HUES64 (cell line): ENCODE measurements around the gene TACC2.

Source experiments
- H3K27ac ChIP-seq: 2 replicates; pipeline ENCODE4 v1.7.0; 2013; ENCODE audit warnings: low read depth, low read length, inconsistent platforms
- H3K27me3 ChIP-seq: 2 replicates; pipeline ENCODE4 v1.6.1; 2013; ENCODE audit warnings: mild to moderate bottlenecking, low read length; ENCODE audit not compliant: insufficient read depth
- H3K36me3 ChIP-seq: 2 replicates; pipeline ENCODE4 v1.6.1; 2013; ENCODE audit warnings: mild to moderate bottlenecking, low read length; ENCODE audit not compliant: insufficient read depth
- H3K4me1 ChIP-seq: 2 replicates; pipeline ENCODE4 v1.6.1; 2013; ENCODE audit warnings: mild to moderate bottlenecking, low read length, moderate library complexity; ENCODE audit not compliant: insufficient read depth
- H3K4me3 ChIP-seq: 2 replicates; pipeline ENCODE4 v1.5.1; 2013; ENCODE audit warnings: mild to moderate bottlenecking, low read length, moderate library complexity
- H3K9ac ChIP-seq: 2 replicates; pipeline ENCODE4 v1.6.1; 2013; ENCODE audit warnings: mild to moderate bottlenecking, low read depth, low read length
- H3K9me3 ChIP-seq: 2 replicates; pipeline ENCODE4 v1.6.1; 2013; ENCODE audit warnings: low read depth, low read length; ENCODE audit not compliant: insufficient read depth
- WGBS: fragments of 150-250, 120-280 bp; methylation state at CpG from one replicate; pipeline ENCODE4 v1.1.7; 2013; ENCODE audit warnings: missing lambda C conversion rate; 5-methylcytosine and 5-hydroxymethylcytosine counted together

The TACC2 gene

GRCh38 chr10:122290334-122290733 is 301.4 kb downstream of the TACC2 start:
- no peaks in the 10 kb centered on the region for H3K27me3 ChIP-seq
- peaks cover 14% of the 10 kb centered on the region for H3K4me1 ChIP-seq
- no peak overlapping the region for H3K9ac ChIP-seq
- H3K9me3 ChIP-seq = no peaks in the 10 kb centered on the region
- H3K4me3 ChIP-seq = no peak overlapping the region
- WGBS = 94% methylated on average over 7 of the region's 7 CpGs
- H3K27ac ChIP-seq = no peak overlapping the region
- no peaks in the 10 kb centered on the region for H3K36me3 ChIP-seq

- H3K27ac ChIP-seq = no peak overlapping the region
- no peak overlapping the region for H3K4me3 ChIP-seq
- no peaks in the 10 kb centered on the region for H3K9me3 ChIP-seq
- H3K4me1 ChIP-seq = peaks cover 14% of the 10 kb centered on the region
- no peaks in the 10 kb centered on the region for H3K27me3 ChIP-seq
- WGBS = 90% methylated on average over 13 of the region's 13 CpGs
- H3K9ac ChIP-seq = no peak overlapping the region
- H3K36me3 ChIP-seq = no peaks in the 10 kb centered on the region
Measured at GRCh38 chr10:122290833-122291532, 302.0 kb downstream of the TACC2 start.

GRCh38 chr10:122291739-122292138 is 302.8 kb downstream of the TACC2 start:
- Histone ChIP-seq H3K9ac (no peak overlapping the region), H3K4me3 (no peak overlapping the region), H3K9me3 (no peaks in the 10 kb centered on the region), H3K36me3 (no peaks in the 10 kb centered on the region), H3K4me1 (peaks cover 12% of the 10 kb centered on the region), H3K27ac (no peak overlapping the region), H3K27me3 (no peaks in the 10 kb centered on the region)
- 94% methylated on average over 5 of the region's 5 CpGs for WGBS

DNA sequence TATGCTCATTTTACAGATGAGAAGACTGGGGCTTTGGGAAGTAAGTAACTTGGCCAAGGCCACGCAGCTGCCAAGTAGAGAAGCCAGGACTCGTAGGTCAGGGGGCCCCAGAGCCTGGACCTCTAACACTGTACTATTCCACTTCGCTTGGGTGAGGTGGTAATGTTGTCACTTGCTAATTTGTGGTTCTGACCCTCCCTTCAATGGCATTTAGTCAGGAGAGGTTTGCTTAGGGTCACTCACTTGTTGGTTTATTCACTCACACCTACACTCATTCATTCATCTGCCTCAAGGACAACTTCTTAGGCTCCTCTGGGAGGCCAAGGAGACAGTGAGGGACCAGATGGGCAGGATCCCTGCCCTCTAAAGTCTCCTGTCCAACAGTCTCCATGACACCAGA is 303.4 kb downstream of the TACC2 start:
- Histone ChIP-seq H3K4me1 (peaks cover 7% of the 10 kb centered on the region), H3K4me3 (no peak overlapping the region), H3K36me3 (no peaks in the 10 kb centered on the region), H3K27me3 (no peaks in the 10 kb centered on the region), H3K9me3 (no peaks in the 10 kb centered on the region), H3K9ac (no peak overlapping the region), H3K27ac (no peak overlapping the region)
- 79% methylated on average over 3 of the region's 3 CpGs for WGBS

DNA sequence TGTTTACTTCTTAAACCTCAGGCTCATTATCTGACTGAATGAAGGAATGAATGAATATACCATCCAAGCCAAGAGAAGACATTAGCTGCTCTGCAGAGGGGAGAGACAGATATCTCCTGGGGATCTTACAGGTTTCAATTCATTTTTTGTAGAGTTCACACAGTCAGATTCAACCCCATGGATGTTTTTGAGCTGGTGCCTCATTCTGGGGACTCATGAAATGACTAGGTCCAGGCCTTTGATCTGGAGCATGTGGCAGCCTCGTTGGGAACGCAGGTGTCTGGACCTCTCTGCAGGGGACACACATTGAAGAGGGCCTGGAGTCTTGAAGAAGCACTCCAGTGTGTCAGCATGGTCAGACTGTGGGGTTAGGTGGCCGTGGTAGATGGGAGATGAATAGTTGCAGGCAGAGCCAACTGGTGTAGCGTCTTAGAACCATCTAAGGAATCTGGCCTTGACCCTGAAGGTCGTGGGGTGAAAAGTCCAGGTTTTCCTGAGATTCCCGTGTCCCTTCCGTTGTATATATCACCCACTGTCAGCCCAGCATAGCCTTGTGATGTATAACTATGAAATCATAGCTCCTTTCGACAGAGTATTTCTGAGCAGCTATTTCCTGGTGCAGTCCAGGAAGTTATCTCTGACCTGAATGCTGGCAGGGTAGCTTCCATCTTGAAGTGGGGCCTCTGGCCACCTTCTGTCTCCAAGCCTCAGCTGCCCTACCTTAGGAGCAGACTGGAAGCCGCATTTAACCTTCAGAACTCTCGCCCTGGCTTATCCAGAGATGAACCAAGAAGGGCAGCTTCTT is 304.4 kb downstream of the TACC2 start:
- Histone ChIP-seq H3K27me3 (no peaks in the 10 kb centered on the region), H3K4me1 (peaks cover 5% of the 10 kb centered on the region; the same call in 1 of the 2 replicates), H3K36me3 (no peaks in the 10 kb centered on the region), H3K9me3 (no peaks in the 10 kb centered on the region), H3K27ac (no peak overlapping the region), H3K4me3 (no peak overlapping the region), H3K9ac (no peak overlapping the region)
- WGBS = 92% methylated on average over 10 of the region's 10 CpGs

DNA sequence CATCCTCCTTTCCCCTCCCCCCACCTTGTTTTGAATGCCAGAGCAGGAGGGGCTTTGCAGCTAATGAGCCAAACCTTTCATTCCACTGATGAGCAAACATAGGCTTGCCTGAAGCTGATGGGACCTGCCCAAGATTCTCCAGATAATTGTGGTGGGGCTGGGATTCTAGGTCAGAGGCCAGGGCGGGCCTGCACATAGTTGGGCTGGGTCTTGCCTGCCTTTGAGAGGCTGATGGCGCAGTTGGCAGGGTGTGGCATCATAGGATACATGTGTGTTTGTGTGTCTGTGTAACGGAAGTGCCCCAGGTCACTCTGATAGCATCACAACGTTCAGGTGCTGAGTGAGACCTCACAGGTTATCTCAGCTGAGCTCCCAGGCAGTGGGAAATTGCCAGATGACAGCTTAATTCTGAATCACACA is 305.0 kb downstream of the TACC2 start:
- H3K27ac ChIP-seq = no peak overlapping the region
- H3K9ac ChIP-seq = no peak overlapping the region
- no peaks in the 10 kb centered on the region for H3K27me3 ChIP-seq
- no peaks in the 10 kb centered on the region for H3K36me3 ChIP-seq
- peaks cover 5% of the 10 kb centered on the region; the same call in 1 of the 2 replicates for H3K4me1 ChIP-seq
- WGBS = 88% methylated on average over 4 of the region's 4 CpGs
- H3K4me3 ChIP-seq = no peak overlapping the region
- no peaks in the 10 kb centered on the region for H3K9me3 ChIP-seq

DNA sequence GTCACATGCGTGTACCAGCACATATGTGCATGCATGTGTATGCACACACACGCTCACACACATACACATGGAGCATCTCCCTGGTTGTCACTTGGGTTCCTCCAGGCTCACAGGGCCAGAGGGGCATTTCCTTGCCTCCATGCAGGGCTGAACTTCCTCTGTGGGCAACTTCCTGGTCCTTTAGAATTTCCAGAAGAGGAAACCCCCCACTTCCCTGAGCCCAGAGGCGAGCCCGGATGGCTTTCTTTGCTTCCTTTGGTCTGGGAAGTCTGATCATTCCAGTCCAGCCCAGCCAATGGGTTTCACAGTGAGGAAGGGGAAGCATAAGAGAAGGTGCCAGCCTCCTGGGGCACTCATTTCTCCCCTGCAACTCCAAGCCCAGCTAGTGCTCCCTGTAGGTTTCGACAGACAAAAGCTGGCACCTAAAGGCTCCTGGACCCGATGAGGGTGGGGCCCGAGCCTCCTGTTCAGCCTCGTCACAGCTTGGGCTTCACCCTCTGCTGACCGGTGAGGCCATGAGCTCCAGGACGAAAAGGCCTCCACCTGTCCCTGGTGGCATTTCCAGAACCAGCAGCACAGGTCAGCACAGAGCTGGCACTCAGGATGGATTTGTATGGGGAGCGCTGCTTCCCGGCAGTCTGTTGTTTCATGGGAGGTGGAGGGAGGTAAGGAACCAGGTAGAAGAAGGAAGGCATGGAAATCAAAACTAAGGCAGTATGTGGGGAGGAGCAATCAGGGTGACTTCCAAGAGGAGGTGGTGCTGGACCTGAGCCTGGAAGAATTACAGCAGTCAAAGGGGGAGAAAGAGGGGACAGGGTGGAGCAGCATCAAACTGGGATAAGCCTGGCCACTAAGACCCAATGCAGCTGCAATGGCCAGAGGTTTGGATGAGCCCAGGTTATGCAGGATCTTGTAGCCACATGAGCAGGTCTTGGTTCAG is 305.8 kb downstream of the TACC2 start:
- no peak overlapping the region for H3K27ac ChIP-seq
- no peak overlapping the region for H3K4me3 ChIP-seq
- no peak overlapping the region for H3K9ac ChIP-seq
- no peaks in the 10 kb centered on the region for H3K36me3 ChIP-seq
- no peaks in the 10 kb centered on the region for H3K27me3 ChIP-seq
- WGBS = 93% methylated on average over 12 of the region's 12 CpGs
- H3K4me1 ChIP-seq = peaks cover 5% of the 10 kb centered on the region; the same call in 1 of the 2 replicates
- no peaks in the 10 kb centered on the region for H3K9me3 ChIP-seq

- WGBS = 91% methylated on average over 4 of the region's 4 CpGs
Measured at GRCh38 chr10:122295451-122295809, 306.5 kb downstream of the TACC2 start.

DNA sequence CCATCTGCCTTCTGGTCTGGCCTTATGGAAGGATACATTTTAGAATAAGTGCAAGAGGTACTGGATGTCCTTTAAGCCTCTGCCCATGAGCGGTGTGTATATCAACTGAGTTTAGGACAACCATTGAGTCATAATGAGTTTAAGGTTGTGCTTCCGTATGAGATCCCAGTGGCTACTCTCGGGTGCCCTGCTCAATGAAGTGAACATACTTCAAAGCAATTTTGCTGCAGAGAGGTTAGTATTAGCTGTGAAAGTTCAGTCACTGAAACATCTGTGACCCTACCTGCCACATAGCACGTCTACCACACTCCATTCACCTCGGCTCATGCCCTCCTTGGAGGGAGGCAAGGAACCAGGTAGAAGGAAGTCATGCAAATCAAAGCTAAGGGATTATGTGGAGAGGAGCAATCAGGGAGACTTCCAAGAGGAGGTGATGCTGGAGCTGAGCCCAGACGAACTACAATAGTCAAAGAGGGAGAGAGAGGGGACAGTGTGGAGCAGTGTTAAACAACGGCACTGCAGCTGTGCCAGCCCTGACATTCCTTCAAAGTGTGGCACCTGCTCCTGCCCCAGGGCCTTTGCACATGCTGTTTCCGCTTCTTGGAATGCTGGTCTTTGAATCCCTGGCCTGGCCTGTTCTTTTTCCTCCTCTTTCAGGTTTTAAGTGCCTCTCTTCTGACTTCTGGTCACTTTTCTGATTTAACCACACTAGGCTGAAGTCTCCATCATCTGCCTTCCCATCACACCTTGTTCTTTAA is 307.6 kb downstream of the TACC2 start:
- Histone ChIP-seq H3K27me3 (no peaks in the 10 kb centered on the region), H3K9me3 (no peaks in the 10 kb centered on the region), H3K4me3 (no peak overlapping the region)

More at GRCh38 chr10:122295451-122295809, 306.5 kb downstream of the TACC2 start:
- H3K9me3 ChIP-seq = no peaks in the 10 kb centered on the region
- H3K27me3 ChIP-seq = no peaks in the 10 kb centered on the region
- no peak overlapping the region for H3K9ac ChIP-seq
- no peak overlapping the region for H3K27ac ChIP-seq
- H3K4me3 ChIP-seq = no peak overlapping the region
- H3K4me1 ChIP-seq = peaks cover 5% of the 10 kb centered on the region; the same call in 1 of the 2 replicates
- no peaks in the 10 kb centered on the region for H3K36me3 ChIP-seq

GRCh38 chr10:122297583-122297982 is 308.6 kb downstream of the TACC2 start:
- Histone ChIP-seq H3K27me3 (no peaks in the 10 kb centered on the region), H3K4me3 (no peak overlapping the region), H3K9me3 (no peaks in the 10 kb centered on the region), H3K9ac (no peak overlapping the region), H3K4me1 (peaks cover 5% of the 10 kb centered on the region; the same call in 1 of the 2 replicates), H3K36me3 (no peaks in the 10 kb centered on the region), H3K27ac (no peak overlapping the region)
- 90% methylated on average over 8 of the region's 8 CpGs for WGBS

More for the DNA sequence above, 307.6 kb downstream of the TACC2 start:
- Histone ChIP-seq H3K4me1 (peaks cover 5% of the 10 kb centered on the region; the same call in 1 of the 2 replicates), H3K36me3 (no peaks in the 10 kb centered on the region), H3K9ac (no peak overlapping the region), H3K27ac (no peak overlapping the region)
- WGBS = 89% methylated on average over 8 of the region's 8 CpGs
